HG03442 (cell line): ENCODE results near the gene RAP1B.

Experiments used
- ATAC-seq: cut with Tn5 transposase; IDR thresholded peaks from one replicate; pipeline ENCODE4 v1.9.1; 2021; ENCODE audit warnings: mild to moderate bottlenecking, moderate library complexity; ENCODE audit not compliant: unreplicated experiment

The RAP1B gene

GRCh38 chr12:68686595-68687521 is 76.2 kb downstream of the RAP1B start, which contains the start of gene NUP107:
Gene NUP107 (plus strand): TSS chr12:68686978. CDS start chr12:68687066, 88 bp downstream.
- ATAC-seq: peak; percentile 94

DNA sequence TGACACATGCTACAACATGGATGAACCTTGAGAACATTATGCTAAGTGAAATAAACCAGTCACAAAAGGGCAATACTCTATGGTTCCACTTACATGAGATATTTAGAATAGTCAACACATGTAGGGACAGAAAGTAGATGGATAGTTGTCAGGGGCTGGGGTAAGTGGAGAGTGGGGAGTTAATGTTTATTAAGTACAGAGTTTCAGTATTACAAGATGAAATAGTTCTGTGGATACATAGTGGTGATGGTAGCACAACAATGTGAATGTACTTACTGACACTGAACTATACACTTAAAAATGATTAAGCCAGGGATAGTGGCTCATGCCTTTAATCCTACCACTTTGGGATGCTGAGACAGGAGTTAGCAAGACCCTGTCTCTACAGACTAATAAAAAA is 84.8 kb downstream of the RAP1B start:
- no peak for ATAC-seq

- ATAC-seq: no peak
These were observed 88.8 kb downstream of the RAP1B start for GRCh38 chr12:68699486-68699885.
